Activated CD8-positive, alpha-beta T cell treated with anti-CD3 and anti-CD28 coated beads for 36 hours (primary cell): ENCODE results near the gene TFDP1. TPM values are rescaled to one million over a fixed set of nuclear protein-coding genes. Genes with fewer than 3 reads are reported as not detected.

ENCODE experiments used
- ATAC-seq: fragments of 200-7000 bp; cut with Tn5 transposase; one replicate; pipeline ENCODE4 v1.10.0; 2021; ENCODE audit warnings: mild to moderate bottlenecking, moderate library complexity
- CTCF ChIA-PET: fragments of 350-600 bp; sonication (Branson Sonifier 250); formaldehyde crosslinking; loops from one replicate; lab custom pipeline; 2021; ENCODE audit warnings: antibody characterized with exemption; lab: Charles Lee
- POLR2A ChIA-PET: fragments of 350-600 bp; sonication (Branson Sonifier 250); formaldehyde crosslinking; loops from one replicate; lab custom pipeline; 2021; ENCODE audit warnings: antibody characterized with exemption; lab: Charles Lee
- DNase-seq: peaks from one replicate; pipeline ENCODE4 v3.0.0-alpha.2; 2020
- H3K27ac Mint-ChIP-seq: one replicate; pipeline ENCODE4 v1.8.0; 2021; ENCODE audit warnings: mild to moderate bottlenecking, mixed read lengths
- H3K27me3 Mint-ChIP-seq: one replicate; pipeline ENCODE4 v1.8.0; 2021; ENCODE audit warnings: mixed read lengths
- H3K36me3 Mint-ChIP-seq: one replicate; pipeline ENCODE4 v1.8.0; 2021; ENCODE audit warnings: low read depth, mixed read lengths
- H3K4me1 Mint-ChIP-seq: one replicate; pipeline ENCODE4 v1.8.0; 2021; ENCODE audit warnings: low read depth, mixed read lengths
- H3K4me3 Mint-ChIP-seq: one replicate; pipeline ENCODE4 v1.8.0; 2021; ENCODE audit warnings: mild to moderate bottlenecking, moderate library complexity, mixed read lengths
- H3K9me3 Mint-ChIP-seq: one replicate; pipeline ENCODE4 v1.8.0; 2021; ENCODE audit warnings: mixed read lengths
- CTCF ChIP-seq: fragments of 200-600 bp; IDR thresholded peaks from one replicate; pipeline ENCODE4 v1.8.0; 2022; ENCODE audit warnings: antibody characterized with exemption, mild to moderate bottlenecking
- intact Hi-C: fragments of 100-400 bp; cut with micrococcal nuclease; formaldehyde crosslinking; loops from one replicate; pipeline ENCODE4 v1.10.0; 2022
- total RNA-seq, 2 experiments: library from RNA; stranded (reverse); gene quantifications; one replicate each; pipeline ENCODE4 v1.2.3, GENCODE V29; 2021

TFDP1 gene
- total RNA-seq, 2 experiments from 2014 or later = 174 to 184 TPM

- CTCF ChIA-PET = no interaction called here
- Mint-ChIP-seq H3K9me3 (no peaks in the 10 kb centered on the region), H3K27ac (no peak overlapping the region), H3K4me3 (no peak overlapping the region), H3K4me1 (no peaks in the 10 kb centered on the region), H3K27me3 (no peaks in the 10 kb centered on the region), H3K36me3 (peaks cover 53% of the 10 kb centered on the region)
- no peak for ATAC-seq
- no peak for TF ChIP-seq CTCF
- POLR2A ChIA-PET = no interaction called here
- DNase-seq = no peak
- intact Hi-C loops = no loop called here
Measured at GRCh38 chr13:113627136-113627535, 42.6 kb downstream of the TFDP1 start.

- DNase-seq (no peak), ATAC-seq (no peak)
- no peaks in the 10 kb centered on the region for H3K9me3 Mint-ChIP-seq
- CTCF ChIA-PET = no interaction called here
- peaks cover 64% of the 10 kb centered on the region for H3K36me3 Mint-ChIP-seq
- intact Hi-C loops = no loop called here
- POLR2A ChIA-PET = interaction anchor here (0.8 kb wide), 1 partner anchor 342 kb away, joined by 3 read pairs; no protein-coding TSS in a partner anchor
- no peak for TF ChIP-seq CTCF
- H3K4me3 Mint-ChIP-seq = no peak overlapping the region
- H3K27ac Mint-ChIP-seq = no peak overlapping the region
- H3K4me1 Mint-ChIP-seq = peaks cover 7% of the 10 kb centered on the region
- H3K27me3 Mint-ChIP-seq = no peaks in the 10 kb centered on the region
Measured at GRCh38 chr13:113628291-113629270, 44.0 kb downstream of the TFDP1 start.

DNA sequence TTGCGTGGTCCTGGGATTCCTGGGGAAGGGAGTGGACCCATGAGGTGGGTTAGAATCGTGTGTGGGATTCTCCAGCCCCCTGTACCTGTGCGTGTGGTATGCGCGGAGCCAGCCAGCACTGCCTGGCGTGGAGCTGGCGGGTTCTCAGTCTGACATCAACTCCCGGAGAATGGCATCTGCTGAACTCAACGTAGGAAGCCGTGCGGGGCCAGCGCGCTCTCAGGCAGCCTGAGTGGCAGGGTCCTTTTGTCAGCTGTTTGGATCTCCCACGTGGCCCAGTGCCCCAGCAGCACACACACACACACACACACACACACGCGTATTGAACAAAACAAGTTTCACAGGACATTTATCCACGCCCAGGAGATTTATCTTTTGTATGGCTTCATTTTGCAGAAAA, 45.3 kb downstream of the TFDP1 start:
- H3K4me1 Mint-ChIP-seq = peaks cover 19% of the 10 kb centered on the region
- ChIA-PET POLR2A (no interaction called here), CTCF (no interaction called here)
- H3K9me3 Mint-ChIP-seq = no peaks in the 10 kb centered on the region
- no peak overlapping the region for H3K4me3 Mint-ChIP-seq
- TF ChIP-seq CTCF = no peak
- ATAC-seq (no peak), DNase-seq (no peak)
- intact Hi-C loops = no loop called here
- H3K27ac Mint-ChIP-seq = no peak overlapping the region
- H3K36me3 Mint-ChIP-seq = peaks cover 68% of the 10 kb centered on the region
- no peaks in the 10 kb centered on the region for H3K27me3 Mint-ChIP-seq

DNA sequence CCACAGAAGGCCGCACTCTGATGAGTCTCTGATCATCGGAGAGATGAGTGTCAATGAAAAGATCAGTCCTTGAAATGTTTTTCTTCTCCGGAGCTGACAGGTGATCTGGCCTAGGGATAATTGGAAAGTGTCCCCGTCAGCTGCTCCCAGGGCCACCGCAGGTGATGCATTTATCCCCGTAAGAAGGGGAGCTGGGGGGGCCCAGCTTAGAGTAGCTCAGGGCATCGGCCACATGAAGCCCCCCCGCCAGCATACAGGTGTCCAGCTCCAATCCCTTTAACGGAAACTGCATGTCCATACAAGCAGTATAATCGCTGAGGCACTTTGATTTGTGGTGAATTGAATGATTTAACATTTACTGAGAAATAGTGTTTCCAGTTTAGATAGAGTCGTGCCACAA, 45.7 kb downstream of the TFDP1 start:
- Mint-ChIP-seq H3K27me3 (no peaks in the 10 kb centered on the region), H3K36me3 (peaks cover 68% of the 10 kb centered on the region), H3K4me1 (peaks cover 22% of the 10 kb centered on the region), H3K27ac (no peak overlapping the region), H3K4me3 (no peak overlapping the region), H3K9me3 (no peaks in the 10 kb centered on the region)
- DNase-seq = no peak
- intact Hi-C loops = no loop called here
- no peak for ATAC-seq
- POLR2A ChIA-PET = no interaction called here
- CTCF ChIA-PET = no interaction called here
- no peak for TF ChIP-seq CTCF

DNA sequence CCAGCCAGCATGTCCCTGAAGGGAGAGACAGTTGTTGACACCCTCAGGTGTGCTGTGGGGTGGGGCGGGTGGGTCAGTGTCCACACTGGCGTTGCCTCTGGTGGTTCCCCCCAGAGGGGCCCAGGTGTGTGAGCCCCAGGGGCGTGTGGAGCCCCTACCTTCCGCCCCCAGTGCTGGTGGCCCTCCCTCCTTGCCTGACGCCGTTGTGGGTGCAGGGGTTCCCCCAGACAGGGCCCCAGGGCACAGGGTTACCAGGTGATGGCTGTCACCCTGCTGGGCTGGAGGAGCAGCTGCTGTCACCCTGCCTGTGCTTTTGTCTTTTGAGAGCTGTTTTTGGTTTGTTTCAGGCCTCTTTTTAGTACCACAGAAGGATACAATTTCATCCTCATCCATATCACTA, 46.3 kb downstream of the TFDP1 start:
- H3K4me3 Mint-ChIP-seq = no peak overlapping the region
- no peak for ATAC-seq
- H3K27me3 Mint-ChIP-seq = no peaks in the 10 kb centered on the region
- CTCF ChIA-PET = no interaction called here
- DNase-seq = no peak
- H3K9me3 Mint-ChIP-seq = no peaks in the 10 kb centered on the region
- POLR2A ChIA-PET = no interaction called here
- H3K36me3 Mint-ChIP-seq = peaks cover 67% of the 10 kb centered on the region
- TF ChIP-seq CTCF = no peak
- peaks cover 22% of the 10 kb centered on the region for H3K4me1 Mint-ChIP-seq
- intact Hi-C loops = no loop called here
- no peak overlapping the region for H3K27ac Mint-ChIP-seq
